Measurements from ENCODE around the gene ZNF423.

Gene ZNF423

DNA sequence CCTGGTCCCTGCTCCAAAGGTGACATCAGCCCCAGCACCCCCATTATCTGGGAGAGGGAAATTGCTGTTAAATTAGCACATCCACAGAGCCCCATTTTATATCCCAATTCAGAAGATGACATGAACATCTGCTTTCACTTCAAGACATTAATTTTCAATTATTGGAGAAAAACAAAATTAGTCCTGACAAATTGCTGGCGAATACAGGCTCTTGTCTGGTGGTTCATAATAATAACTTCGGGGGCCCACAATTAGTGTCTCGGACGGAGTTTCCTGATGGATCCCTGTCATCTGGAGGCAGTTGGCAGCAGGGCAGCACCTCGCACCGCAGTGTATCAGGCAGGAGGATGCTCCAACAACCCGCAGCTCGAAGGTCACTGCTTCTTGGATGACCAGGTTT, 7.4 kb downstream of the ZNF423 start:
- no peak for DNase-seq

DNA sequence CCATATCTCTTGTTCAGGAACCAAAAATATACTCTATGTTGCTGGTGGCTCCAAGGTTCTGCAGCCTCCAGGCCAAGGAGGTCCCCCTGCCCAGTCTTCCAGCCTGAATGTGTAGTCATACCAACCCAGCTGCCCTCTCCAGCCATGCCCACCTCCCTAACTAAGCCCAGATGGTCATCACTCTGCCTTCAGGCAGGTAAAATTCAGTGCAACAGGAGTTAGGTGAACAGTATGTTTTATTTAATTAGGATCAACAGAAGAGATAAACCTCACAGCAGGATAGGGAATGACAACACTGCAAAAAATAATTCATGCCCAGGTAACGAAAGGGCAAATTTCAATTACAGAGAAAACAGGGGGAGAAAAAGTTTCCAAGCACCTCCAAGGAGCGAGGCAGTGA, 9.1 kb downstream of the ZNF423 start:
- DNase-seq: no peak

DNA sequence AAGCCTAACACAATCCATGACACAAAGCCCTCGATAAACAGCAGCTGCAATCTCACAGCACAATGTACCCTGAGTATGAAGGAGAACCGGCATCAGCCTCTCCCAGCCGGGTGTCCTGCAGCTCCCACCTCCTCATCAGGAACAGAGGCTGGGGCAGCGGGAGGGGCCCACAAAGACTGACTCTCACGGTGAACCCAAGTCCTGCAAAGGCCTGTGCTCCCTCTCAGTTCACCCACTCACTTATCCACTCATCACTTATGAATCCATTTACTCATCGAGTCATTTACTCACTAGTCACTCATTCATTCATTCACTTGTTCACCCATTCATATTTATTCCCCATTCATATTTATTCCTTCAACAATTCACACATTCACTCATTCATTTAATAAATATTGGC, 11.6 kb downstream of the ZNF423 start:
- DNase-seq: no peak

DNA sequence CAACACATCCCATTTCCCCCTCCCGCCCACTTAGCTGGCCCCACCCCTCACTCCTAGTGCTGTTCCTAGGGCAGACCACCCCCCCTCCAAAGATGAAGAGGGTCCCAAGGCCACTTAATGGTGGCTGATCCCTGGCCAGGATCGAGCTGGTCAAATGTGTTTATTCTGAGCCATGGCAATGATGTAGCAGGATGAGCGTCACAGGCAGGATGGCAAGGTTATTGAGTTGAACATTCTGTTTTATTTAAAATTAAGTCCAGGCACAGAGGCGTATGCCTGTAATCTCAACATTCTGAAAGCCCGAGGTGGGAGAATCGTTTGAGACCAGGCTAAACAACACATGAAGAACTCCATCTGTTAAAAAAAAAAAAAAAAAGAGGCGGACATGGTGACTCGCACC, 12.2 kb downstream of the ZNF423 start:
- DNase-seq: no peak

DNA sequence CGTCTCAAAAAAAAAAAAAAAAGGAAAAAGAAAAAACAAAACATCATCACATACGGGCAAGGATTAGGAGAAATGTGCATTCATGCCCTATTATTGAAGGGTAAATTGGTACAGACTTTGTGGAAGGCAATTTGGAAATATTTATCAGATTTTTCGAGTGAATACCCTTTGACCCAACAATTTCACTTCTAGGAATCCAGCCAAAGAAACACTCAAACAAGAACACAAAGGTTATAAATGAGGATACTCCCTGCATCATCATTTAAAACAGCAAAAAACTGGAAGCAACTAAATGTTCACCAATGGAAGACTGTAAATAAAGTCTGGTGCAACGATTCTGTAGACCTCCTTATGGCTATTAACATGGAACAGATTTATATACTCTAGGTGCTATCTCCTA, 12.9 kb downstream of the ZNF423 start:
- no peak for DNase-seq

DNA sequence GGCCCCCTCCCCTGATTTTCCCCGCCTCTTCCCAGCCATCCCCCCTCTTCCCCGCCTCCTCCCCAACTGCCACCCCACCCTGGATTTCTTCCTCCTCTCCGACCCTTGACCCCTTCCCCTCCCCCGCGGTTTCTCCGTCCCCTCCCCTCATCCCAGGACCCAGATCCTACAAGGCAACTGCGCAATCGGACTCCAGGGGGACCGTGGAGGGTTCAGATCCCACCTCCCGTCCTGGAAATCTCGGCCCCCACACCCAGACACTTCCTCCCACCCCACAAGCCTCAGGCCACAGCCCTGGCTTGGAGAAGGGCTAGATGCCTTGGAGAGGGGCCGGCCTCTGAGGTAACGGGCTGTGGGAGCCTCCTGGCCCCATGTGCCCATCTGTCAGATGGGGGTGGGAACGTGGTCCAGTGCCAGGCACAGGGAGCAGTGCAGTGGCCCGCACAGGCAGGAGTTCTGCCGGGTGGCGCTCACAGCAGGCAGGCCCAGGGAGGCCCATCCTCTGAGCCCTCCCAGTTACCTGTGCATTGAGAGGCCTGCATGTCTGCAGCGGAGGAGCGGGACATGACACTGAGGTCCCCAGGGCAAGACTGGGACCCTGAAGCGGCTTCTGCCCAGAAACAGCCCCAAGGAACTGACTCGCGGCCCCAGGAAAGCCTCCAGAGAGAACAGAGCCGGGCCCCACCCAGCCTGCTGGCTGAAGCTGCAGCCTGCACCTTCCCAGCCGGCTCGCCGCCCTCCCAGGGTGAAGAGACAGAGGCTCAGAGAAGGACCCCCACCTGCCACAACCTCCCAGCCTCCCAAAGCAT, 16.7 kb downstream of the ZNF423 start:
- peak; percentile 56 for DNase-seq

DNA sequence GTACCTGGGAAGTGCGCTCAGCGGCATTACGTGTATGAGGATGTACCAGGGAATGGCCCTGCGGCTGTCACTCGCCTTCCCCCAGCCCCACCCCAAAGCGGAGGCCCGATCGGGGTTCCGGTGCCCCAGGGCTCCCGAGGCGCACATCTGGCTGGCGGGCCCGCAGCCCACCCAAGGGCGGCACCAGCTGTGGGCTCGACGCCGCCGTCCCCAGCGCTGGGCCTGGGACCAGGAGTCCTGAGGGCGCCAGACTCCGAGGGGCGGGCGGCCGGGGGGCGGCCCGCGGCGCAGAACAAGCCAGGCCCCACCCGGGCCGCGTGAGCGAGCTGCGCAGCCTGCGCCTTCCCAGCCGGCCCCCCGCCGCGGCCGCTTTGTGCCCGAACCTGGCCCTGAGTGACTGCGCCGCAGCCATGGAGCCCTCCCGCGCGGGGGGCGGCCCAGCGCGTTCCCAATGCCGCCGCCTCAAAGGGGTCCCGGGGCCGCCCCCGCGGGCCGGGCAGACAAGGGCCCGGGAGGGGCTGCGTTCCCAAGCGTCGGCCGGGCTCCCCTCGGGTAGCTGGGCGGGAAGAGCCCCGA, 17.4 kb downstream of the ZNF423 start:
- peak; percentile 57 for DNase-seq

DNA sequence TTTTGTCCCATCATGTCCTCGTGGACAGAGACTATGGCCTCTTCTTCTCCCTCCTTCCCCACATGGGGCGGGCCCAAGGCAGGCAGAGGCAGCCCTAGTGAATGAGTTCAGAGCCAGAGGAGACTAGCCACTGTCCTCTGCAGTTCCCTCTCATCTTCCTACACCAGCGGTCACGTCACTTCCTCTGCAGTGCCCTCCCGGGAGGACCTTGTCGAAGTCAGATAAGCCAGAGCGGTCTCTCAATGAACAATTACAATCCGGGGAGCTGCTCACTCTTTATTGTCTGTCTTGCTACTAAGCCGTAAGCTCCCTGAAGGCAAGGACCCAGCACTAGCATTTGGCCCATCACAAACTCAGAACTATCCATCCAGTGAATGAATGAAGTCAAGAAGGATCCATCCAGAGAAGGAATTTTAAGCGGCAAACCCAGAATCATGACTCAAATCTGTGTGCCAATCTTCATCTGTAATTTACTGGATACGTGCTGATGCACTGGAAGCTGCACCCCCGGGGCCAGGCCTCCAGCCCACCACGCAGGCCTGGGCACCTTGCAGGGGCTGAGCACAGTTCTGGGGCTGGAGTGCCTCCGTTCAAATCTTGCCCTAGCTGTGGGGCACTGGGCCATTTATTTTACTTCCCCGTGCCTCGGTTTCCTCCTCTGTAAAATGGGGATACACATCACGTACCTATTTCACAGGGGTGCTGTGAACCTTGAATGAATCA, 18.1 kb downstream of the ZNF423 start:
- DNase-seq: no peak

DNA sequence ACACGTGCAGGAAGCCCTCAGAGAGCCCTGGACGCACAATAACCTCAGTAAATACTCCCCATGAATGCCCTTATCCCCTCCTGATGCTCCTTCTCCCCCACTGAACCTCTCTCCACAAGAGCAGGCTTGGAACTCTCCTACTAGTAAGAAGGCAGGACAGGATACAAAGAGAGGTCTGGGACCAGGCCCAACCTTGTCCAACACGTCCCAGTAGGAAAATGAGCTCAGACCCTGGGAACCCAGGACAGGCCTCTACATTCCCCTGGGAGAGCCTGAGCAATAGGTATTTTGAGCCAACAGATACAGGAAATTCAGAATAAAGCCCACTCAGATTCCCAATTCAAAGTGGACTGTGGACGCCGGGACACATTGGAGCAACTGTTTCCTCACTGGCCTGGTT, 19.2 kb downstream of the ZNF423 start:
- no peak for DNase-seq

DNA sequence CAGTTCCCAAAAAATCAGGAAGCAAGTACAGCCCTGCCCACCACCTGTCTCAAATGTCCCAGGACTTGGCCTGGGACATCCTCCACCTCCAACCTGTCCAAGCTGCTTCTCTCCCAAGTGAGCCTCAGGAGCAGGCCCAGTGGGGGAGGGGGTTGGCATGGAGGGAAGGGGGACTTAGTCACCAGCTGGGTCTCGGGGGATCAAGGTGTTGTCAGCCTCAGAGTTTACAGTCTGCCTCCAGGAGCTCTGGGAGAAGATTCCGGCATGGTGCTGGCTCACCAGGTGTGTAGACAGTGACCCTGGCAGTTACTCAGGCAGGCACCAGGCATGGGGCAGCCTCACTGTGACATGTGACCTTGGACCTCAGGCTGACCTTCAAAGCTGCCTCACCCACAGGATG, 19.7 kb downstream of the ZNF423 start:
- DNase-seq: no peak

DNA sequence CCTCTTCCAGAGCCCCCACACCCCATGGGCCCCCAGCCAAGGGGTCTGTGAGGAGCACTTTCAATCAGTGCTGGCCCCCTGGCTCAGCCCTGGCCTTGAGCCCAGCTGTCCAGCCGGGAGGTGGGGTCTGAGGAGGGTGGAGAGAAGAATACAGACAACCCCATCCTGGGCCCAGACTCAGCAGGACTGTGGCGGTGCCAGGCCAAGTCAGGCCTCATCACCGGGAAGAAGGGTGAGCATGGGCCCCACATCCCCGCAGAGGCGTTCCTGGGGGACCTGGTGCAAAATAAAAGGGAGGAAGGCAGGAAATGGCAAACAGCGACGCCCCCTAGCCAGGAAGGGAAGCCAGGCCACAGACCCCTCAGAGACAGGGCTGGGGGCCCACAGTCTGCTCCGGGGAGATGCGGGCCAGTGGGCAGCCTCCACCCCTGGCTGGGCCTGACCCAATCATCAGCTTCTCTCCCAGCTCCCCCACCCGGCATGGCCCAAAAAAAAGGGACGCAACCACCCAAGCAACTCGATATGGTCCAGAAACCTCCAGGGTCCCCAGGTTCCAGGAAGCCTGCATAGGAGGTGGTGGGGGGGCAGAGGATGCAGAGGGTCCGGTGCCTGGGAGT, 20.6 kb downstream of the ZNF423 start:
- peak; percentile 77 for DNase-seq

DNA sequence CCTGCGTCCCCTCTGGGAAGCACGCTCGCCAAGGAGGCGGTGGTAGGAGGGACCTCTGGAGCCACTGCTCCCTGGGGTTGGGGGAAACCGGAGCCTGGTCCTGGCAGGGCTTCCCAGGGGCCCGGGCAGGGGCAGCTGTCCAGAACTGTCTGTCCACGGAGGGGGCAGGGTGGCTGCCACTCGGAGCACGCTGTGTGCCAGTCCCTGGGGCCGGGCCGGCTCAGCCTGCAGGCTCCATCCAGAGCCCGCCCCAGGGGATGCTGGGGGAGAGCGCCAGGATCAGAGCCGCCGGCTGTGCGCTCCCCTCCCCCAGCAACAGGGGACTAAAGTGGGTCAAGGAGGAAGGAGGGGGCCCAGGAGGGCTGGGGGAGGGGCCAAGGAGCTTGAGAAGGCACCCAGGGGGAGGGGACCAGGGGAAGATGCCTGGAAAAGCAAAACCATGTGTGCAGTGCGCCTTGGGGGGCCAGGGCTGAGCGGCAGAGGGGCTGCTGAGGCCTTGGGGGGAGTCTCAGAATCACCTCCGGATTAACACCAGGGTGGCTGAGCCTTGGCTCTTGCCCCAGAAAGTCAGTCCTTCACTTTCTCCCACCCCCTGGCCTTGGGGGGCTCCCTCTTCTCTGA, 21.3 kb downstream of the ZNF423 start:
- DNase-seq: peak; percentile 87

DNA sequence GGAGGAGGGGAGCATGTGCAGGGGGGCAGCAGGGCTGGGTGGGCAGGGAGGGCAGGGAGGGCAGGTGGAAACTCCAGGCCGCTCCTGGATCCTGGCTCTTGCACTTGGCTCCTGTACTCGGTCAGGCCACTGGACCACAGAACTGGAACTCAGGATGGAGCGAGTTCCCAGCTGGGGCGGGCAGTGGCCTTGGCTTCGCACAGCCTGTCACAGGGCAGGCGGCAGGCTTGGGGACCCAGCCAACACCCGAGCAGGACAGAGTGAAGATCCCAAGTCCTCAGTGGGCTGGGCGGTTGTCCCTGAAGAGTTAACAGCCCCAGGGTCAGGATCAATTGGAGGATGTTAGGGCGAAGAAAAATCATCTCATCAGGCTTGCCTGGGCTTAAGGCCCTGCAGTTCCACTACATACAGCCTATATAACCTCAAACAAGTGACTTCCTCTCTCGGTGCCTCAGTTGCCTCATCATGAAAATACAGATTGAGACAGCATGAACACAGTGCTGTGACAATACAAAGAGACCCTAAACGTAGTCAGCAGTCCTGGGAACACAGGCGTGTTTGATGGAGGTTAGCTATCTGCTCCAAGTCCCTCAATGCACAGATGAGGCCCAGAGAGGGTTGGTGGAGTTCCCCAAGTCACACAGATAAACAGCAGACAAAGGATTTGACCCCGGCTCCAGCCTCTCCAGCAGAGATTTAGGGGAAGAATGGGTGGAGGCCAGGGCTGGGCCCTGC, 21.9 kb downstream of the ZNF423 start:
- DNase-seq: no peak

DNA sequence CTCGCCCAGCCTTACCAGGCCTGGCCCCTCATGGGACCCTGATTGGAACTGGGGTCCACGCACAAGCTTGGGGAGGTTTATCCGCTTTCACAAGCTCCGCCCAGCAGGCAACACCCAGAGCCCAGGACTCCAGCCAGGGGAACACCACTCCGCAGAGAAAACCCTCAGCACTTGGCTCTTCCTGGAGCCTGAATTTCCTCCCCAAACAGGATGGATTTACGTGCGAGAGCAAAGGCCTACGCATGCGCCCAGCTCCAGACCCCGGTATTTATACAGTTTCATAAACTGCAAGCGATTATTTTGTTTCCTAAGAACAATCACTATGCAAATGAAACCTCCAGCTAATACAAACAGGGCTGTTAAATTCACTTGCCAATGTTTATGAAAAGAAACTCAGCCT, 22.8 kb downstream of the ZNF423 start:
- DNase-seq: peak; percentile 71

DNA sequence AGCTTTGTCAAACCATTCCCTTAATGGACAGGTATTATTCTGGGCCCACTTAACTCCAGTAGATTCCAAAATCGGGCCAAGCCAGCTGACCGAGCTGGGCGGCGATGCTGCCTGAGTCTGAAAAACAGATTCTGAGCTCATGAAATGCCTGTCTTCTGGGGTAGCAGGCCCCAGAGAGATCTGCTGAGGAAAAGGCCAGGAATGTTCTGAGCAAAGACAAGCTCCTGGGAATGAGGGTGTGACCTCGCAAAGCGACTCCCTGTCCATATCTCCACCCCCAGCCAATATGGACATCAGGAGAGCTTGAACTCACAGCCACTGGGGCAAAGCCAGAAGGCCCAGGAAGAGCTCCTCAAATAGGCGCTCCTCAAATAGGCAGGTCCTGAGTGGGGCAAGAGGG, 23.7 kb downstream of the ZNF423 start:
- no peak for DNase-seq

DNA sequence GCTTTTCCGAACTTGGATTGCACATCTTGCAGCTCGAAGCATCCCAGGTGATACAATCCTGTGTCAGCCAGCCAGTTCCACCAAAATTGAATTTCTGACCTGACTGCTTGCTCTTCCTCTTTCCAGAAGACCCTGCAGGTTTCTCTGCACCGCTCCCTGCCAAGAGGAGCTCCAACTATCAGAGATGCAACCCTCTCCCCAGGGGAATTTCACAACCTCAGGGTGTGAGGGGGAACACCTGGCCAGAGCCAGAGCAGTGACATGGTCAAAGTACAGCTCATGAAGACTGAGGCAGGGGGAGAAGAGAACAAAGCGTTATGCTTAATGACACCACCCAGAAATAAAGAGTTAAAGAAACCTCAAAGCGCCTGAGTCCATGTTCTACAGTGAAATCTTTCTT, 25.0 kb downstream of the ZNF423 start:
- DNase-seq: no peak

DNA sequence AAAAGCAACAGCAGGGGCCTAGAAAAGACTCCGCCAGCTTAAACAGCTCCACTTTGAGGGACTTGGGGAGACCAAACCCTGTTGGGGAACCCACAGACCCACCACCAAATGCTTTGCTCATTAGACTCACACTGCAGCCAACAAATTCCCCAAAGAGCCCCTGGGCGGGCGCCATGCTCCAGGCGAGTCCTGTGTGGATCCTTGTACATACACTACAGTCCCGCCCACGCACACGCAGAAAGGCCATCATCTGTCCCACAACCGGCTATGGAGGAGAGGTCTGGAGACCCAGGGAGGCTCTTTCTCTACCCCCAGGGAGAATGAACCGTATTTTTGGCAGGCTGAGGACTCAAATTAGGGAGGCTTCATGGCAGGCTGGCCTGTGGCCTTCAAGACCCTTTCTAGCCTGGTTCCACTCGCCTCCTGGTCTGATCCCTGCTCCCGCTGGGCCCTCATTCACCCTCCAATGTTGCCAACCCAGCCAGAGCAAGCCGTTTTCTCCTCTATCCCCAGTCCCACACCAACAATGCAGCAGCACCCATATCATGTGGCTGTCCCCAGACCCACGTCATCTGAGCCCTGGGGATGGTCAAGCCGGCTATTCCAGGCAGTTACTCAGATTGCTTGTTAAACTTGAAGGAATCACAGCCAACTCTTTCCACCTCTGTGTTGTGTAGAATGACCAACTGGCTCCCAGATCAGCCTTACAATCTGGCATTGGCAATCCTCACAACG, 27.2 kb downstream of the ZNF423 start:
- peak; percentile 76 for DNase-seq

DNA sequence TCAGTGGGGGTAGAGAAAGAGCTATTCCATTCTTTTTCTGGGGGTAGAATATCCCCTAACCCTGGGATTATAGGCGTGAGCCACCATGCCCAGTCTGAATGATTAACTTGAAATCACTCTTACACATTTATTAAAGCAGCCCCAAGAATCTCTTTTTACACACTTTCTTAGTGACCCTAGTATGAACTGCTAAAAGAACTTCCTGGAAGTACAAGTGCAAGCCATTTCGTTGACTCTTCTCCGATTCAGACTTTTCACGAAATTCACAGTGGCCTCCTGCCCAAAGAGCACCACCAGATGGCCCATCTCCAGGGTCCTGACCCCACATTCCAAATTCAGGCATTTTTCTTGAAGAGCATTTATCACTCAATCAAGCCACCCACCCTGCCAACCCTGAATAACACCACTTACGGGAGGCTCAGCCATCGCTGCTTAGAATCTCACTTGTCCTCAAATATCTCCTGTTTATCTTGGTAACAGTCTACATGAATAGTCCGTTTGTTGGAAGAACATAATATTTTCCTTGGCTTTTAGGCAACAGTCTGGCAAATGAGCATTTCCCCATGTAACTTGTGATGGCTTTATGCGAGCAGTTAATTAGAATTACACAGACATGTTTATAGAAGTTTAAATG, 28.0 kb downstream of the ZNF423 start:
- DNase-seq: peak; percentile 71

DNA sequence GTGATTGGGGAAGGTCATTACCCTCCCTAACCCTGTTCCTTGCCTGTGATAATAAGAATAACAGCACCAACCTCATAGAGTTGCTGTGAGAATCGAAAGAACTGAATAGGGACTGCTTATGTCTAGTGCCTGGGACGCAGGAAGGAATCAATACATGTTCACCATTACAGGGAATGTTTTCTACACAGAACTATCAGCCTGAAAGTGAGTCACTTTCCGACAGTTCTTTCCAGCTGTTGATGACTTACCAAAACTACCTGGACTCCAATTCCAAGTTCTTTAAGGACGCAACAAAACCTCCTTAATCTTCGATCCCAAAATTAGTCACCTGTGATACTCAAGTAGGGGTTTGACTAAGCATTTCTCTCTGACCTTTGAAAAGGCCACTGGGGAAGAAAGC, 29.4 kb downstream of the ZNF423 start:
- DNase-seq: no peak

DNA sequence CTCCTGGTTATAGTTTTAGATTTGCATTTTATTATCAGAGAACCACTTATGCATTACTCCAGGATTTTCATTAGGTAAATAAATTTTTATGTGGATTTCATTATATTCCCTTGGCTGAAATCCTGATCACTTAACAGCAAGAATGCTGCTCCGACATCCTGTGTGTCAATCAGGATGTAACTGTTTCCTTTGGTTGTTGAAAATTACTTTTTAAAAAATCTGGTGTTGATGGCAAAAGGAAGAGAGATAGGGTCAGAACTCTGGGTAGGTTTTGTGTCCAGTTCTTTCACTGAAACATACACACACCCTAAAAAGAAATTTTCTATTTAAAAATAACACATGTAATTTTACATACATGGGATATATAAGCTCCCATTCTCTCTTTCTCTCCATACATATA, 30.9 kb downstream of the ZNF423 start:
- DNase-seq: no peak

DNA sequence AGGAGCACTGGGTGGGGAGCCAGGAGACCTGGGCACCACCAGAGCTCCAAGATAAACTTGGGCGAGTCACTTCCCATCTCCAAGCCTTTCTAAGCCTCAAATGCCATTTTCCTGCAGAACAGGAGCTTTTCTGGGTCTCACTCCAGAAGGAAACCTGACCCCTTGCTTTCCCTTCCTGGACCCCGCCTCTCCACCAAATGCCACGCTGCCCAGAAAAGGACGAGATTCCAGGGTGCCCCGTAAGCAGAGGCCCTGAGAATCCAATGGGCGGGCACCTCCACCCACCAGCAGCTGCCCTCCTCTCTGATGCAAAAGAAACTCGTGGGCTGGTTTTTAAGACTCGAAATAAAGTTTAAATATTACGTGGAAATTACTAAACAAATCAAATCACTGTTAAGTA, 31.3 kb downstream of the ZNF423 start:
- peak; percentile 62 for DNase-seq
